ENCODE measurements around the gene ABHD14A.

ABHD14A gene

GRCh38 chr3:51982838-51983577 is 8.1 kb downstream of the ABHD14A start, which contains the start of gene ACY1:
Gene ACY1, plus strand, starts transcription at chr3:51983535. Its CDS starts 530 bp downstream, at chr3:51984065.
- peak within 1 kb of the TSS; percentile 71 for H3K4me3 ChIP-seq (ENCODE audit: low read depth, low read length)
- no peak for DNase-seq (ENCODE audit: low read depth, low spot score)
- ChIA-PET POLR2A (interaction anchor here (1.0 to 3.6 kb wide), 8 partner anchors 8 to 206 kb away, joined by 3 to 35 read pairs (median 5); partner anchors contain the start of genes ABHD14B, DUSP7, PCBP4 and RPL29), CTCF (interaction anchor here (0.8 to 4.5 kb wide), 10 partner anchors 8 to 356 kb away, joined by 3 to 80 read pairs (median 6); partner anchors contain the start of genes ABHD14A, ABHD14B, PARP3 and RPL29)
- TF ChIP-seq CTCF (IDR thresholded peaks at IDR 0.05; ENCODE audit: insufficient read depth, low read length, missing control alignments) = no peak

- POLR2A ChIA-PET = interaction anchor here (1.0 to 3.6 kb wide), 6 partner anchors 7 to 205 kb away, joined by 3 to 35 read pairs (median 6); partner anchors contain the start of genes ABHD14B and RPL29
- DNase-seq (ENCODE audit: low read depth, low spot score) = no peak
Observed at GRCh38 chr3:51983578-51984268, 8.9 kb downstream of the ABHD14A start.

GRCh38 chr3:51984269-51984647 is 9.4 kb downstream of the ABHD14A start:
- POLR2A ChIA-PET = interaction anchor here (3.6 kb wide), 1 partner anchor 11 kb away, joined by 35 read pairs; the partner anchor contains the start of gene RPL29
- CTCF ChIA-PET = interaction anchor here (1.9 to 4.5 kb wide), 5 partner anchors 10 to 68 kb away, joined by 5 to 80 read pairs (median 33); partner anchors contain the start of genes ABHD14A, ABHD14B, PARP3 and RPL29
- DNase-seq (ENCODE audit: low read depth, low spot score) = no peak
- H3K4me3 ChIP-seq (ENCODE audit: low read depth, low read length) = peak overlapping the region; percentile 71
- TF ChIP-seq CTCF (IDR thresholded peaks at IDR 0.05; ENCODE audit: insufficient read depth, low read length, missing control alignments) = no peak

More at GRCh38 chr3:51983578-51984268, 8.9 kb downstream of the ABHD14A start:
- CTCF ChIA-PET = interaction anchor here (1.4 to 4.5 kb wide), 6 partner anchors 10 to 161 kb away, joined by 5 to 80 read pairs (median 20); partner anchors contain the start of genes ABHD14A, ABHD14B, PARP3 and RPL29
- TF ChIP-seq CTCF (IDR thresholded peaks at IDR 0.05; ENCODE audit: insufficient read depth, low read length, missing control alignments) = no peak
- H3K4me3 ChIP-seq (ENCODE audit: low read depth, low read length) = peak overlapping the region; percentile 71

GRCh38 chr3:51985063-51985462 is 10.2 kb downstream of the ABHD14A start:
- ChIA-PET POLR2A (interaction anchor here (3.6 kb wide), 1 partner anchor 10 kb away, joined by 35 read pairs; the partner anchor contains the start of gene RPL29), CTCF (interaction anchor here (1.9 to 4.5 kb wide), 4 partner anchors 9 to 68 kb away, joined by 5 to 80 read pairs (median 39); partner anchors contain the start of genes ABHD14A, ABHD14B, PARP3 and RPL29)
- TF ChIP-seq CTCF (IDR thresholded peaks at IDR 0.05; ENCODE audit: insufficient read depth, low read length, missing control alignments) = no peak
- DNase-seq (ENCODE audit: low read depth, low spot score) = no peak
- no peak overlapping the region for H3K4me3 ChIP-seq (ENCODE audit: low read depth, low read length)

- ChIA-PET POLR2A (interaction anchor here (0.8 to 1.0 kb wide), 2 partner anchors 10 to 45 kb away, joined by 3 to 5 read pairs; partner anchors contain the start of genes RPL29 and RRP9), CTCF (interaction anchor here (0.8 to 1.3 kb wide), 4 partner anchors 12 to 67 kb away, joined by 3 to 4 read pairs (median 4); partner anchors contain the start of genes ABHD14A and ABHD14B)
- DNase-seq (ENCODE audit: low read depth, low spot score) = no peak
Observed at GRCh38 chr3:51986010-51986947, 11.4 kb downstream of the ABHD14A start.

More at GRCh38 chr3:51986010-51986947, 11.4 kb downstream of the ABHD14A start:
- no peak for TF ChIP-seq CTCF (IDR thresholded peaks at IDR 0.05; ENCODE audit: insufficient read depth, low read length, missing control alignments)
- no peak overlapping the region for H3K4me3 ChIP-seq (ENCODE audit: low read depth, low read length)
